Superior temporal gyrus (tissue), 1 donor: ENCODE measurements around the gene TCHP.
A peak's percentile ranks its signal among the peaks of the same experiment; 100 is the strongest.
"Not testable (repeated sequence)": the region's sequence is repeated elsewhere in the genome, so short reads cannot be mapped to it uniquely, and the experiment has no call there.

Experiments used
- DNase-seq: peaks from one replicate; pipeline ENCODE4 v3.0.0-alpha.2; 2016; ENCODE audit errors: extremely low spot score

TCHP gene, protein sequence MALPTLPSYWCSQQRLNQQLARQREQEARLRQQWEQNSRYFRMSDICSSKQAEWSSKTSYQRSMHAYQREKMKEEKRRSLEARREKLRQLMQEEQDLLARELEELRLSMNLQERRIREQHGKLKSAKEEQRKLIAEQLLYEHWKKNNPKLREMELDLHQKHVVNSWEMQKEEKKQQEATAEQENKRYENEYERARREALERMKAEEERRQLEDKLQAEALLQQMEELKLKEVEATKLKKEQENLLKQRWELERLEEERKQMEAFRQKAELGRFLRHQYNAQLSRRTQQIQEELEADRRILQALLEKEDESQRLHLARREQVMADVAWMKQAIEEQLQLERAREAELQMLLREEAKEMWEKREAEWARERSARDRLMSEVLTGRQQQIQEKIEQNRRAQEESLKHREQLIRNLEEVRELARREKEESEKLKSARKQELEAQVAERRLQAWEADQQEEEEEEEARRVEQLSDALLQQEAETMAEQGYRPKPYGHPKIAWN

DNA sequence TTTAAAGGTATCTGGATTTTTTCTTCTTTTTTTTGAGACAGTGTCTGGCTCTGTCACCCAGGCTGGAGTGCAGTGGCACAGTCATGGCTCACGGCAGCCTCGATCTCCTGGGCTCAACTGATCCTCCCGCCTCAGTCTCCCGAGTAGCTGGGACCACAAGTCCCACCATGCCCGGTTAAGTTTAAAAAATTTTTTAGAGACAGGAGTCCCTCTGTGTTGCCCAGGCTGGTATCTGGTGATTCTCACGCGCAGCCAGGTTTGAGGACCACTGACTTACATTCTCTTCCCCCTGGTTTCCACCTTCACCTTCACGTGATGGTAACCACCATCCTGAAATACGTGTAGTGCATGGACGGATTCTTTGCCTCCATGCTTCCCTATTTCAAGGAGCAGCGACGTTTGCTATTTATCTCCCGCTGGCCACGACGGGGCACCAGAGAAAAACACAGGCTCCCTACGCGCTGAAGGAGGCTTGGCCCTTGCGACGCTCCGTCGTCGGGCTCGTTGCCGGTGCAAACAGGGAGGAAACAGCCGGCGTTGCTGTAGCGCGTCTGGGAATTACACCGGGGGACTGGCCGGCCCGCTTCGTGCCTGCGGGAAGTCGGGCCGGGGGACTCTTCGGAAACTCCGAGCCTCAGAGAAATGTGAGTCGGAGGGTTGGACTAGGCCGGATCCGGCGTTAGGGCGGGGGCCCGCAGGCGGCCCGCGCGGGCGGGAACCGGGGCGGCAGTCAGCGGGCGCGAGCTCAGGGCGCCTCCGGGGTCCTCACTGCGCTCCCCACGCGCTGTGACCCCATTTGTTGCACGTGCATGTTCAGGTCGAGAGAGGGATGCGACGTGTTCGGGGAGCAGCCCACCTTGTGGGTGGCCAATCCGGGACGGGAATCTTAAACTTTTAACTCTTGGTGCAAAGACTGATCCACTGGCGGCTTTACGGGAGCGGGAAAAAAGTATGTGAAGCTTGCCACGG, at the start of gene TCHP:
Gene TCHP, plus strand, starts transcription at position 492 of the 969 bp plus-strand sequence. CDS start 2,753 bp downstream, outside the sequence.
- DNase-seq = peak; percentile 94

DNA sequence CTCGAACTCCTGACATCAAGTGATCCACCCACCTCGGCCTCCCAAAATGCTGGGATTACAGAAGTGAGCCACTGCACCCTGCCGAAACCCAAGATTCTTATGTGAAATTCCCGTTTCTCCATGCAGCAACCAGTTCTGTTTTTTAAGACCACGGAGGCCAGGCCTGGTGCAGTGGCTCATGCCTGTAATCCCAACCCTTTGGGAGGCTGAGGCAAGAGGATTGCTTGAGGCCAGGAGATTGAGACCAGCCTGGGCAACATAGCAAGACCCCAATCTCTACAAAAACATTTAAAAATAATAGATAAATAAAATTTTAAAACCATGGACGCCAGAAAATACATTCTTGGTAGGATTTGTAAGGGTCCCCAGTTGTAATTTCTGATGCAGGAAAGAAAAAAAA, 49.6 kb upstream of the TCHP start:
- not testable (repeated sequence) for DNase-seq

DNA sequence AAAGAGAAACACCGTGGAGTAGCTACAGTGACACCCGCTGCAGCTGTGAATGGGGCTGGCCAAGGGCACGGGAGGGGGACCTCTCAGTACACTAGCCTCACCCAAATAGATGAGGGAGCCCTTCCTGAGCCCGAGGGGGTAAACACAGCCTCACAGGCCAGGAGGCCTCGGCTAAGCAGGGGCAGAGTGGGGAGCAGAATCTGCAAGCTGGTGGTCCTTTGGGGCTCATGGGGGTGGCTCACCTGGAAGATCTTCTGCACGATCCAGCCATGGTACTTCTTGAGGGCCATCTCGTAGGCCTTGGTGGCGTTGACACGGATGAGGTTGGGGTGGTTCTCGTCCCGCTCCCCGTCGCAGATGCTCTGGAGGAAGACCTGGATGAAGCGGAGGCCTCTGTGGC, 44.7 kb upstream of the TCHP start:
- DNase-seq = no peak

DNA sequence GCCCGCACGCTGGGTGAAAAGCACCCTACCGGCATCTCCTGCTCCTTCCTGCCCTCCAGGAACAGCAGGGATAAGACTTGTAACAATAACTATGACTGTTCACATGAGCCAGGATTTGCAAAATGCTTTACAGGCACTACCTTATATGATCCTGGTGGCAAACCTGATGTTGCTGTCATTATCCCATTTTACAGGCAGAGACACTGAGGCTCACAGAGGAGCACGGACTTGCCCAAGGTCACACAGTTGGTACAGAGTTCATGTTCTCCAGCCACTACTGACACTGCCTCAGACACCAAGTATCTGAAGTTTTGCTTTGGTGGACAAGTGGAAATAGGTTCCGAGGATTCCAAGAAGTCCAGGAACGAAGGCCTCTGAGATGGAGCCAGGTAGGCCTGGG, 42.4 kb upstream of the TCHP start:
- DNase-seq = no peak

DNA sequence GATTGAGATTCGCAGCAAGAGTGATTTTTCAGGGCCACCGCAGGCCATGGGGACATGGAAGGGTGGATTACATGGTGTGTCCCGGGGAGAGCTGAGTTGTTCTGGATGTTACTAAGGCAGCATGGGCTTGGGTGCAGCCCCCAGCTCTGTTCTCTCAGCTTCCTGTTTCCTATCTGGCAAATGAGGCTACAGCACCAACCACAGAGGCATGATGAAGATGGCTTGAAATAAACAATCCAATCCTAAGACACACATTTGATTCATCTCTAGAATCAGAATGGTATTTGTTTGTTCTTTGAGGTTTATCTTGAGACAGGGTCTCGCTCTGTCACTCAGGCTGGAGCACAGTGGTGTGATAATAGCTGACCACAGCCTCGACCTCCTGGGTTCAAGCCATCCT, 41.3 kb upstream of the TCHP start:
- DNase-seq = no peak

- no peak for DNase-seq
These were observed 39.1 kb upstream of the TCHP start for GRCh38 chr12:109860977-109861376.

GRCh38 chr12:109861689-109862314, 38.3 kb upstream of the TCHP start:
- DNase-seq = no peak

DNA sequence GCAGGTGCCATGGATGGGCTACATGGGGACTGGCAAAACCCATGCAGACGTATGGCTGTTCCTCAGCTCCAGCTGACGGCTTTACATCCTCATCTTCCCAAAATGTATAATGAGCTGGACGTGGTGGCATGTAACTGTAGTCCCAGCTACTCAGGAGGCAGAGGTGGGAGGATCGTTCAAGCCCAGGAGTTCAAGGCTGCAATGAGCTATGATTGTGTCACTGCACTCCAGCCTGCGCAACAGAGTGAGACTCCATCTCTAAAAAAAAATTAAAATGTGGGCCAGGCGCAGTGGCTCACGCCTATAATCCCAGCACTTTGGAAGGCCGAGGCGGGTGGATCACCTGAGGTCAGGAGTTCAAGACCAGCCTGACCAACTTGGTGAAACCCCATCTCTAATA, 37.6 kb upstream of the TCHP start:
- DNase-seq = not testable (repeated sequence)

- peak; percentile 93 for DNase-seq
These were observed 36.0 kb upstream of the TCHP start for GRCh38 chr12:109863847-109864712.

DNA sequence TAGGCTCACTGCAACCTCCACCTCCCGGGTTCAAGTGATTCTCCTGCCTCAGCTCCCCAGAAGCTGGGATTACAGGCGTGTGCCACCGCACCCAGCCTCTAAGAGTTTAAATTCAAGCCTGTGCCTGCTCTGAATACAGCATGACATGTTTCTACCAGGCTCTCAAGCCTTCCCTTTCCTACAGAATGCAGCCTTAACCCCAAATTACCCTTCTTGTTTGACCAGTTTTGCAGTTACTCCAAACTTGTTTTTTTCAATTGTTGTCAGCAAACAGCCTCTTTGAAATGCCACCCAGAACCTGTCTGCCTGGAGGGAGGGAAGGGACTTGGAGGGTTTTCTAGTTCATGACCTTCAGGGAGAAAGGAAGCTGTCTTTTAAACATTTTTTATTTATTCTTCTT, 35.2 kb upstream of the TCHP start:
- DNase-seq = peak; percentile 28

DNA sequence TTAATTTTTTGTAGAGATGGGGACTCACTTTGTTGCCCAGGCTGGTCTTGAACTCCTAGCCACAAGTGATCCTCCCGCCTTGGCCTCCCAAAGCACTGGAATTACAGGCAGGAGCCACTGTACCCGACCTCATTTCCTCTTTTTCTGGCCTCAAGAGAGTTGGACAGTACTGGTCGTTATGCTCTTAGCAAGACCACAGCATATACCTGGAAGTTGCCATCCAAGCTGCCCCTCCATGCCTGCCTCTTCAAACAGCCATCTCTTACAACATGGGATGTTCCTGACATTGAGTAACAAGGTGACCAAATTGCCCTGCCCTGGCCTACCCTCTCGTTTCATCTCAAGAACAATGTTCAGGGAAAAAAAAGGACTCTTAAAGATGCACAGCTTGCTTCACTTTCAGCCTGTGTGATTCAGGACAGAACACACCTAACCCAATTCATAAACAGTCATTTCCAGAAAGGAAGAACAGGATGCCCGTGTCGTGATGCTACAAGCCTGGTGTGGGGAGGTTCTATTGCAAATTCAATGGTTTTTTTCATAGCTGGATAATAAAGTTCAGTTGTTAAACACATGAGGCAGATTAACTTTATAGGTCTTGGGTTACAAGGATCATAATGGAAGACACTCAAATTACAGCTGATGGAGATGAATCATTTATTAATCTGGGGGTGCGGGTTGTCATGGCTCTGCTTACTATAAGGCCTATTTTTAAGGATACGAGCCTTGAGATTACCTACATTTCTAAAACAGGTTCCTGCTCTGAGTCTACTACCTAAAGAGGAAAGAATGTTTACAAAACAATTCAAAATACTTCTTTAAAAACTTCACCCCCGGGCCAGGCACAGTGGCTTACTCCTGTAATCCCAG, 31.7 kb upstream of the TCHP start:
- DNase-seq = no peak

GRCh38 chr12:109870648-109871047, 29.4 kb upstream of the TCHP start:
- no peak for DNase-seq

GRCh38 chr12:109871668-109872314, 28.3 kb upstream of the TCHP start:
- DNase-seq = no peak

DNA sequence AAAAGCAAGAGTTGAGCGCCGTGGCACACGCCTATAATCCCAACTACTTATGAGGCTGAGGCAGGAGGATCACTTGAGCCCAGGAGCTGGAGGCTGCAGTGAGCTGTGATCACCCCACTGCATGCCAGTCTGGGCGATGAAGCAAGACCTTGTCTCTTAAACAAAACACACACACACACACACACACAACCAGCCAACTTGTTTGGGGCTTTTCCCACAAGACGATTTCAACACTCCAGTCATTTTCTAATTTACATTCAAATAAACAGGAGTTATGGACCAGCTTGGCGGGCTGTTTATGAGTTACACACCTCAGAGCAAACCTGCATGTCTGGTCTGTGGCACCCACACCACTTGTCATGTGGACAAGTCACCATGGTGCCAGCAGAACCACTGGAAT, 26.4 kb upstream of the TCHP start:
- no peak for DNase-seq

GRCh38 chr12:109875572-109876131, 24.4 kb upstream of the TCHP start:
- DNase-seq = peak; percentile 12

DNA sequence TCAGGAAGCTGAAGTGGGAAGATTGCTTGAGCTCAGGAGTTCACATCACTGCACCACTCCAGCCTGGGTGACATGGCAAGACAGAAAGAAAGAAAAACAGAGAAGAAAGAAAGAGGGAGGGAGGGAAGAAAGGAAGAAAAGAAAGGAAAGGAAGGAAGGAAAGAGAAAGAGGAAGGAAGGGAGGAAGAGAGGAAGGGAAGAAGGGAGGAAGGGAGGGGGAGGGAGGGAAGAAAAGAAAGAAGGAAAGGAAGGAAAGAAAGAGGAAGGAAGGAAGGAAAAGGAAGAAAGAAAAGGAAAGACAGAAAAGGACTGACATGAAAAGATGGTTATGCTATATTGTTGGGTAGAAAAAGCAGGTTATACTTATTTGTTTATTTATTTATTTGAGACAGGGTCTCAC, 23.7 kb upstream of the TCHP start:
- DNase-seq = peak; percentile 8

DNA sequence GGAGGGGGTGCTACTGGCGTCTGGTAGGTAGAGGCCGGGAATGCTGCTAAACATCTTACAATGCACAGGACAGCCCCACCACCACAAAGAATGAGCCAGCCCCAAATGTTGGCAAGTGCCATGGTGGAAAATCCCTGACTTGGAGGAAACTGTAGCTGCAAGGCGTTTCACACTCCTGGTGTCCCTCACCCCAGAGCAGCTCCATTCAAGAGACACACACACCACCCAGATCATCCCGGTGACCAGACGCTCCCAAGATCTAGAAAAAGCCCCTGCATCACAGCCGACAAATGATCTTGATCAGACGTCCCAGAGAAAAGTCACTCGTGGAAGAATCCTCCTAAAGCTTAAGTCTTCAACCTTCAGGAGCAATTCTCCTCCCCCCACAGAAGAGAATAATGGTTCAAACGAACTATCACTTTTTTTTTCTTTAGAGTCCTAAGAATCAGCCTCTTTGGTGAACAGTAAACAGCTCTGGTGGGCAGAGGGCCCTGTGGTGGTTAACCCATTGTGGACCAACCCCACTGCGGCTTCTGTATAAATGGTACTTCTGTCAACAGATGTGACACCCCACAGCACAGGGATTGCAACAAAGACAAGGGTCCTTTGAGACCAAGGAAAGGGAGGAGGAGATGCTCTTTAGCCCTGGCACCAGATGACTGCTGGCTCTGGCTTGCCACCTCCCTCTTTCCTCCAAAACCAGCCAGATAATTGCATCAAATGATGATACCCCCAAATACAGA, 22.4 kb upstream of the TCHP start:
- DNase-seq = peak; percentile 75

DNA sequence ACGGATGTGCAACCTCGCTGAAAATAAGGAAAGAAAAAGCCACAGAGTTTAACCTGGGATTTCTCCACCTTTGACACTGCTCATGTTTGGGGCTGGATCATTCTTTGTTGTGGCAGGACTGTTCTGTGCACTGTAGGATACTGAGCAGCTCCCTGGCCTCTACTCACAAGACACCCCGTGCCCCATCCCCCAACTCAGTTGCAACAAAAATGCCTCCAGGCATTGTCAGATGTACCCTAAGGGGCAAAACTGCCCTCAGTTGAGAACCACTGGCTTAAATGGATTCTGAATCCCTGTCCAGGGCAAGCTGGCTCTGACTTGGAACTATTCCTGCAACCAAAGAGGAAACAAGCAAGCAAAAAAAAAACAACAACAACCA, 21.8 kb upstream of the TCHP start:
- no peak for DNase-seq
